GM18526 (cell line): ENCODE data around the gene NF1.

Experiments used
- POLR2A ChIP-seq: IDR thresholded peaks from 3 replicates; pipeline ENCODE4 v1.6.1; 2011; ENCODE audit not compliant: insufficient read length; ENCODE audit errors: extremely low read depth

Gene NF1

DNA sequence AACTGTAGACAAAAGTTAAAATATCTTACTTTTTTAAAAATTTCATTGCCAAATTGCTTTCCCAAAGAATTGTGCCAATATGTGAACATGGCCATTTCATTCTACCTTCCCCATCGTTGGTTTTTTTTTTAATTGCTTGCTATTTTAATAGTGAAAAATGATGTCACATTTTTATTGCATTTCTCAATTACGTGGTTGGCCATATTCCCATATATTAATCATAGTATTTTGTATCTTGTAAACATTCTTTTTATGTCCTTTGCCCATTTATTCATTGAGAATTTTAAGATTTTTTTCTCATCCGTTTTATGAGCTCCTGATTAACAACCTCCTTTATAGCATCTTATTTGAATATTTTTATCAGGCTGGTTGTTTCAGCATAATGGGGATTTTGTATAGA lies 195.0 kb downstream of the NF1 start:
- no peak for TF ChIP-seq POLR2A

DNA sequence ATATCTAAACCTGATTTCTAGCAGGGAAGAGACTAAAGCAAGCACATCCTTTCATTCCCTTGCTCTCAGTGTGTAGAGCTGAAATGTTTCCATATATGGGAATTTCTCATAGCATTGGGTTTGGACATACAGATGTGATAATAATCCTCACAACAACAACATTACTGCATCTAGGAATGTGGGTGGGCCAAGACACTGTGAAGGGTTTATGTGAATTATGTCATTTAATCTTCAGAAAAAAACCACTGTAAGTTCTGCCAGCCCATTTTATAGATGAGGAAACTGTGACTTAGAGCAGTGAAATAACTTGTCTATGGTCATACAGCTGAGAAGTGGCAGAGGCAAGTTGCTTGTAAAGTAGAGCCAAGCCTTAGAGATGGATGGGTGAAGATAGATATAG lies 197.0 kb downstream of the NF1 start:
- TF ChIP-seq POLR2A = no peak

GRCh38 chr17:31293581-31293980 lies 198.8 kb downstream of the NF1 start:
- TF ChIP-seq POLR2A = no peak

DNA sequence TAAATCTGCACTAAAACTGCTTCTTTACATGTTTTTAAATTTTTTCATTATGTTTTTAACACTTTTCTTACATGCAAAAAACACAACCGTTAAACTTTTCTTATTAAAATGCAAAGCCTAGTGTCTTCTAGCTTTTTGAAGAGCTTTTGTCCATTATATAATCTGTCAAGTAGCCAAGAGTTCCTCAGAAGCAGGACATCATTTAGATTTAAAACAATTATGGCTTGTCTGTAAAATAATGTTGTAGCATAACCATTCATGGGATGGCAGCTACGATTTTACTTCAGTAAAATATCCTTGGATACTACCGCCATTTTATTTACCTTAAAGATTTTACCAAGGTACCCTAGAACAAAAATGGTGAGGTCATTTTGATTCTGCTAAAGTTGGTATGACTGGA lies 199.5 kb downstream of the NF1 start:
- no peak for TF ChIP-seq POLR2A

- TF ChIP-seq POLR2A = no peak
Measured at GRCh38 chr17:31294820-31295488, 200.2 kb downstream of the NF1 start.

- TF ChIP-seq POLR2A = no peak
Measured at GRCh38 chr17:31295489-31295871, 200.7 kb downstream of the NF1 start.

GRCh38 chr17:31296142-31296541 lies 201.4 kb downstream of the NF1 start:
- TF ChIP-seq POLR2A = no peak

GRCh38 chr17:31297090-31297489 lies 202.3 kb downstream of the NF1 start, which contains the start of gene OMG:
Gene OMG (minus strand): TSS chr17:31297239. CDS start chr17:31296331, 908 bp downstream.
- no peak for TF ChIP-seq POLR2A

- TF ChIP-seq POLR2A = no peak
Measured at GRCh38 chr17:31299624-31300023, 204.8 kb downstream of the NF1 start.

DNA sequence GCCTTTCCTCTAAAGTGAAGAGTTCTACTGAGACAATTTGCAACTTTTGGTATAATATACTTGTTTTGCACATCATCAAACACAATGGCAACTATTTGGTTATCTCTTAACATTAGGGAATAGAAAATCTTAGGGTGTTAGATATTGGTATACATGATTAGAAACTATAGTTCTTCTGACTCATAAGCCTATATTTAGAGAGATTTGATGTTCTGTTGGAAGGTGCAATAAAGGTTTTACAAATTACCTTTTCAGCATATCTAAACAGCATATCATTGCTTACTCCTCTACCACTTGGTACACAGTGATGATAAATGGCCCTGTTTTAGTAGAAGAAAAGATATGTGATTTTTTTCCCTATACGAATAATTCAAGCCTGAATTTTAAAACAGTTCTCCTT lies 212.9 kb downstream of the NF1 start:
- no peak for TF ChIP-seq POLR2A

DNA sequence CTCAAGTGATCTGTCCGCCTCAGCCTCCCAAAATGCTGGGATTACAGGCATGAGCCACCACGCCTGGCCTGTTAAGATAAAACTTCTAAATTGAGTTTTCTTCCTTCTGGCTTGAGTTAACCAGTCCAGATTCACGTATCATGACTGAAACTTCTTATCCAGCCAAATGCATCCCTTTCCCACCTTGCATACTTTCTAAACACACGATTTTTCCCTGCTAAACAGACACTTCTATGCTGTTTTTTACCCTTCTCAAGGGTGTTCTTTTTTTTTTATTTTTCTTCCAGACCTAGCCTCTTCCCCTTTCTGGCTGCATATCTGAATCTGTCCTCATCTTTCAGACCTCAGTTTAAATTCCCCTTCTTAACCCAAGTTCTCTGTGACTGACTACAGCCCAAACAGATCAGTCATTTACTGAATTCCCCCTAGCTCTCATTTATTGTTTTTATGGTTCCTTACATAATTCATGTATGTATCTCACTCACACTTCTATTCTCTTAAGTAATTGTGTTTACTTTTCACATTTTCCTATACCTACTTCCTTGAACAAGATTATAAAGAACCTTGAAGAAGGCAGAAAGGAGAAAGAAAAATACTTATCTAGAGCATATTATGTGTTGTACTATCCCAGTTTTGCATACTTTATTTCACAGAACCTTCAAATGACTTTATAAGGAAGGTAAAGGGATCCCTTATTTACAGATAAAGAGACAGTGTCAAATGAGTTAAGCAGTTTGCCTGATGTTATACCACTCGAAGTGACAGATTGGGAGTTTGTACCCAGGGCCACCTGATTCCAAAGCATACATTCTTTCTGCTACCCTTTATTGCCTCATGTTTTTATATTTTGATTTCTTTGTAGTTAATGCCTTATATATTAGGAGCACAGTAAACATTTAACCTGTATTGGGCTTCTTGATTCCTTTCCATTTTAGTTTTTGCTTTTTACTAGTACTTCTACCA lies 213.9 kb downstream of the NF1 start:
- no peak for TF ChIP-seq POLR2A

- TF ChIP-seq POLR2A = no peak
Measured at GRCh38 chr17:31309556-31309955, 214.8 kb downstream of the NF1 start.

DNA sequence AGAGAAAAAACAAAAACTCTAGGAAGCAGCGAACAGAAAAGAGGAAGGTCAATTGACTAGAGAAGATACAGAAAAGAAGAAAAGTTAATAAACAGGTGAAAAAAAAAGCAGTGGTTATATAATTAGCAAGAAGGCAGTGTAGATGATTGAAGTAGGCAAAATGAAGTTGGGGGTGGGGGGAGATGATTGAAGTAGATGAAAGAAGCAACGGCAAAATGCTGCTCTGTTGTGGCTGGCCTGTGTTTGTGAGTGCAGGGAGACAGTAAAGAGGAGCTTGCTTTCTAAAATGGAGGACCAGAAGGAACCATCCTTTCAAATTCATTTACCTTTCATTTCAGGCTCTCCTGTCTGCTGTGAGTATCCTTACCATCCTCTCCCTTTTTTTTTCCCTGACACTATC lies 215.5 kb downstream of the NF1 start:
- no peak for TF ChIP-seq POLR2A

GRCh38 chr17:31310886-31311285 lies 216.1 kb downstream of the NF1 start:
- no peak for TF ChIP-seq POLR2A

DNA sequence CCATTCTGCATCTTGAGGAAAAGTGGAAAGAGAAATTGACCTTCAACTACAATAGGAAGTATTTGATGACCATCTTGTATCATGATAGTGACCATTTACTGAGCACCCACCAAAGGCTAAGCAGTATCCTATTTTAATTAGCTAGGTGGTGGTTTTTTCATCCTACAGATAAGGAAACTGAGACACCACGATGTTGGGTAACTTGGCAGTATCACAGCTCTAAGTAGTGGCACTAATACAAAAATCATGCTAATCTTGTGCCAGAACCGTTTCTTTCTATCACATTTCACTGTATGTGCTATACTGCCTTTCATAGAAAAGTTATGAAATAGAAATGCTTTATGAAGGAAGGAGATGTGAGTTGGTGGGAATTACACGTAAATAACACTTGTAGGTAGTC lies 216.7 kb downstream of the NF1 start:
- no peak for TF ChIP-seq POLR2A
